Activated CD4-positive, alpha-beta T cell treated with anti-CD3 and anti-CD28 coated beads for 36 hours (primary cell): ENCODE data around the gene SYNE1. TPM values are rescaled to one million over a fixed set of nuclear protein-coding genes. Genes with fewer than 3 reads are reported as not detected.

Source experiments
- ATAC-seq: fragments of 200-7000 bp; cut with Tn5 transposase; one replicate; pipeline ENCODE4 v1.10.0; 2021; ENCODE audit warnings: mild to moderate bottlenecking, moderate library complexity
- CTCF ChIA-PET: fragments of 350-600 bp; sonication (Branson Sonifier 250); formaldehyde crosslinking; loops from one replicate; lab custom pipeline; 2021; ENCODE audit warnings: antibody characterized with exemption; lab: Charles Lee
- POLR2A ChIA-PET: fragments of 350-600 bp; sonication (Branson Sonifier 250); formaldehyde crosslinking; loops from one replicate; lab custom pipeline; 2021; ENCODE audit warnings: antibody characterized with exemption, inconsistent platforms; lab: Charles Lee
- DNase-seq: peaks from one replicate; pipeline ENCODE4 v3.0.0-alpha.2; 2020
- H3K27ac Mint-ChIP-seq: one replicate; pipeline ENCODE4 v1.8.0; 2021; ENCODE audit warnings: mixed read lengths
- H3K27me3 Mint-ChIP-seq: one replicate; pipeline ENCODE4 v1.8.0; 2021; ENCODE audit warnings: mixed read lengths
- H3K36me3 Mint-ChIP-seq: one replicate; pipeline ENCODE4 v1.8.0; 2021; ENCODE audit warnings: low read depth, mixed read lengths
- H3K4me1 Mint-ChIP-seq: one replicate; pipeline ENCODE4 v1.8.0; 2021; ENCODE audit warnings: mixed read lengths
- H3K4me3 Mint-ChIP-seq: one replicate; pipeline ENCODE4 v1.8.0; 2021; ENCODE audit warnings: mild to moderate bottlenecking, moderate library complexity, mixed read lengths
- H3K9me3 Mint-ChIP-seq: one replicate; pipeline ENCODE4 v1.8.0; 2021; ENCODE audit warnings: low read depth, mixed read lengths
- intact Hi-C, 2 experiments: fragments of 100-400 bp; cut with DNase I in 1 of 2; cut with micrococcal nuclease in 1 of 2; formaldehyde crosslinking; loops; one replicate each; pipeline versions ENCODE4 v1.14.2 to v1.15.1; 2022 to 2024; cut with DNase I, micrococcal nuclease
- total RNA-seq, 2 experiments: library from RNA; stranded (reverse); gene quantifications; one replicate each; pipeline ENCODE4 v1.2.3, GENCODE V29; 2021

SYNE1 gene
- total RNA-seq, 2 experiments from 2014 or later = 20.8 to 21.9 TPM

DNA sequence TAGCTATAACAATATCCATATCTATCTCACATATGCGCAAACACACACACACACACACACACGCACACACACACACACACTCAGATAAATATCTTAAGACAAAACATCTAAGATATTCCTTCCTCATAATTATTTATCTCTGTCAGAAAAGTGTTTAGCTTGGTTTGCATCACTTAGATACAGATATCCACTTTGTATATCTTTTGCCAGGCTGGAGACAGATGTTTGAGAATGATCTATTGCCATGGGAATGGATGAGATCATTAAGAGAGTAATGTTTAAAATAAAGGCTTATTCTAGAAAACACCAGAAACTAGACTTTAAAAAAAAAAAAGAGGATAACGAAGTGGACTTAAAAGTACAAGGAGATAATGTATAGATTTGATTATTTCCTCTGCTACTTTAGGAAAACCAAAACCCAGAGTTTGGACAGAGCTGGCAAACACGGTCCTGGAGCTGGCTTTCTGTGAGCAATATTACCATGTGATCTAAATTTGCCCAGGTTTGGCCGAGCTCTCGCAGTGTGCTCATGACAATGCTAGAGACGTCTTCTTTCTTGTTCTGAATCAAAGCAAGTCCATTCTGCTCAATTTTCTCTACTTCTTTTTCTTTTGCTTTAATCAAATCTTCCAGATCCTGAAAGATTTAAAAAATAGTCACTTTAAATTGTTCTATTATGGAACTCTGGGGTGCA is 411.8 kb downstream of the SYNE1 start:
- Mint-ChIP-seq H3K9me3 (peaks cover 14% of the 10 kb centered on the region), H3K4me3 (no peak overlapping the region), H3K4me1 (peaks cover 6% of the 10 kb centered on the region), H3K27ac (no peak overlapping the region), H3K36me3 (peaks cover 40% of the 10 kb centered on the region), H3K27me3 (no peaks in the 10 kb centered on the region)
- ChIA-PET POLR2A (no interaction called here), CTCF (no interaction called here)
- ATAC-seq = no peak
- DNase-seq = no peak
- intact Hi-C loops = no loop called here

DNA sequence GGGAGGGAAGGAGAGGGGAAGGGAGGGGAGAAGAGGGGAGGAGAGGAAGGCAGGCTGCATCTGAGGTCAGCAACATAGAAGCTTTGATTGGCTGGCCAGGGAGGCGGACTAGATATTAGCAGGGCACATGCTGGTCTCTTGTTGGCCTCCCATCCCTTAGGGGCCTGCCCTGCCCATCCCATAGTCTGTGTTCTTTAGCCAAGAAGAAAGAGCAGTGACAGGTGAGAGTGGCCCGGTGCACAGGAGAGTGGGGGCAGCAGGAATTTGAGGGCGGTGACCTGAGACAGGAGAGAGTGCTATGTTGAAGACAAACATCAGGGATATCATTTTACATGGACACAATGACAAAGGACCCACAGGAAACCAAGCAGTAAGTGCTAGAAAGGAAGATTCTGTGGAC is 413.5 kb downstream of the SYNE1 start:
- H3K9me3 Mint-ChIP-seq = peaks cover 14% of the 10 kb centered on the region
- CTCF ChIA-PET = no interaction called here
- POLR2A ChIA-PET = no interaction called here

GRCh38 chr6:152221806-152222628 is 415.1 kb downstream of the SYNE1 start:
- intact Hi-C loops = no loop called here
- DNase-seq (no peak), ATAC-seq (no peak)
- Mint-ChIP-seq H3K36me3 (peaks cover 52% of the 10 kb centered on the region), H3K4me3 (no peak overlapping the region), H3K9me3 (peaks cover 14% of the 10 kb centered on the region), H3K4me1 (peaks cover 6% of the 10 kb centered on the region), H3K27me3 (no peaks in the 10 kb centered on the region), H3K27ac (no peak overlapping the region)
- CTCF ChIA-PET = no interaction called here
- POLR2A ChIA-PET = no interaction called here

More for the DNA sequence above, 413.5 kb downstream of the SYNE1 start:
- no peak for DNase-seq
- peaks cover 6% of the 10 kb centered on the region for H3K4me1 Mint-ChIP-seq
- H3K27ac Mint-ChIP-seq = no peak overlapping the region
- no peaks in the 10 kb centered on the region for H3K27me3 Mint-ChIP-seq
- ATAC-seq = no peak
- intact Hi-C loops = no loop called here
- H3K36me3 Mint-ChIP-seq = peaks cover 44% of the 10 kb centered on the region
- H3K4me3 Mint-ChIP-seq = no peak overlapping the region

- CTCF ChIA-PET = interaction anchor here (1.4 kb wide), 1 partner anchor 22 kb away, joined by 3 read pairs; no protein-coding TSS in a partner anchor
- H3K9me3 Mint-ChIP-seq = peaks cover 14% of the 10 kb centered on the region
- no peak overlapping the region for H3K4me3 Mint-ChIP-seq
- H3K27ac Mint-ChIP-seq = no peak overlapping the region
- ATAC-seq = no peak
- no peak for DNase-seq
- peaks cover 55% of the 10 kb centered on the region for H3K36me3 Mint-ChIP-seq
- H3K4me1 Mint-ChIP-seq = peaks cover 2% of the 10 kb centered on the region
- POLR2A ChIA-PET = no interaction called here
- intact Hi-C loops = no loop called here
- H3K27me3 Mint-ChIP-seq = no peaks in the 10 kb centered on the region
These were observed 416.4 kb downstream of the SYNE1 start for GRCh38 chr6:152220786-152221185.

GRCh38 chr6:152218887-152219286 is 418.3 kb downstream of the SYNE1 start:
- intact Hi-C loops = no loop called here
- Mint-ChIP-seq H3K36me3 (peaks cover 51% of the 10 kb centered on the region), H3K4me3 (no peak overlapping the region), H3K27me3 (no peaks in the 10 kb centered on the region), H3K4me1 (no peaks in the 10 kb centered on the region), H3K9me3 (peaks cover 14% of the 10 kb centered on the region), H3K27ac (no peak overlapping the region)
- DNase-seq (no peak), ATAC-seq (no peak)
- ChIA-PET CTCF (interaction anchor here (1.0 kb wide), 1 partner anchor 10 kb away, joined by 3 read pairs; no protein-coding TSS in a partner anchor), POLR2A (no interaction called here)

- no peak for ATAC-seq
- CTCF ChIA-PET = no interaction called here
- no peak overlapping the region for H3K4me3 Mint-ChIP-seq
- no peaks in the 10 kb centered on the region for H3K27me3 Mint-ChIP-seq
- intact Hi-C loops = no loop called here
- H3K9me3 Mint-ChIP-seq = no peaks in the 10 kb centered on the region
- H3K27ac Mint-ChIP-seq = no peak overlapping the region
- no peak for DNase-seq
- H3K4me1 Mint-ChIP-seq = no peaks in the 10 kb centered on the region
- POLR2A ChIA-PET = no interaction called here
- peaks cover 19% of the 10 kb centered on the region for H3K36me3 Mint-ChIP-seq
These were observed 424.7 kb downstream of the SYNE1 start for GRCh38 chr6:152212437-152212836.

DNA sequence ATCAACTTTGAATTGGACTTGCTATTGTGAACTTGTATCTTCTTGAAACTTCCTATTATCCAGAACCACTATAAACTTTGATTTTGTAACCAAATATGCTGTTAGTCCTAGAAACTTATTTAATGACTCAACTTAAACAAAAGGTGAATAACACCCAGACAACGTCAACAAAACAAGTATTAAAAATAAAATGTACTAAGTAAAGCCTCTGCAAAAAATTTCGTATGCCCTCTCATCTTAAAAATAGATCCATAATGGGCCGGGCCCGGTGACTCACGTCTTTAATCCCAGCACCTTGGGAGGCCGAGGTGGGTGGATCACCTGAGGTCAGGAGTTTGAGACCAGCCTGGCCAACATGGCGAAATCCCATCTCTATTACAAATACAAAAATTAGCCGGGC is 428.0 kb downstream of the SYNE1 start:
- peaks cover 4% of the 10 kb centered on the region for H3K4me1 Mint-ChIP-seq
- H3K27ac Mint-ChIP-seq = no peak overlapping the region
- DNase-seq = no peak
- ChIA-PET POLR2A (no interaction called here), CTCF (no interaction called here)
- no peaks in the 10 kb centered on the region for H3K9me3 Mint-ChIP-seq
- ATAC-seq = no peak
- no peaks in the 10 kb centered on the region for H3K27me3 Mint-ChIP-seq
- H3K4me3 Mint-ChIP-seq = no peak overlapping the region
- H3K36me3 Mint-ChIP-seq = peaks cover 30% of the 10 kb centered on the region
- intact Hi-C loops = no loop called here

GRCh38 chr6:152207915-152208714 is 429.0 kb downstream of the SYNE1 start:
- ChIA-PET CTCF (interaction anchor here (1.0 kb wide), 1 partner anchor 15 kb away, joined by 3 read pairs; no protein-coding TSS in a partner anchor), POLR2A (no interaction called here)
- no peaks in the 10 kb centered on the region for H3K9me3 Mint-ChIP-seq
- no peak overlapping the region for H3K4me3 Mint-ChIP-seq
- H3K27ac Mint-ChIP-seq = no peak overlapping the region
- intact Hi-C loops = no loop called here
- H3K36me3 Mint-ChIP-seq = peaks cover 29% of the 10 kb centered on the region
- DNase-seq (no peak), ATAC-seq (no peak)
- no peaks in the 10 kb centered on the region for H3K27me3 Mint-ChIP-seq
- peaks cover 4% of the 10 kb centered on the region for H3K4me1 Mint-ChIP-seq

DNA sequence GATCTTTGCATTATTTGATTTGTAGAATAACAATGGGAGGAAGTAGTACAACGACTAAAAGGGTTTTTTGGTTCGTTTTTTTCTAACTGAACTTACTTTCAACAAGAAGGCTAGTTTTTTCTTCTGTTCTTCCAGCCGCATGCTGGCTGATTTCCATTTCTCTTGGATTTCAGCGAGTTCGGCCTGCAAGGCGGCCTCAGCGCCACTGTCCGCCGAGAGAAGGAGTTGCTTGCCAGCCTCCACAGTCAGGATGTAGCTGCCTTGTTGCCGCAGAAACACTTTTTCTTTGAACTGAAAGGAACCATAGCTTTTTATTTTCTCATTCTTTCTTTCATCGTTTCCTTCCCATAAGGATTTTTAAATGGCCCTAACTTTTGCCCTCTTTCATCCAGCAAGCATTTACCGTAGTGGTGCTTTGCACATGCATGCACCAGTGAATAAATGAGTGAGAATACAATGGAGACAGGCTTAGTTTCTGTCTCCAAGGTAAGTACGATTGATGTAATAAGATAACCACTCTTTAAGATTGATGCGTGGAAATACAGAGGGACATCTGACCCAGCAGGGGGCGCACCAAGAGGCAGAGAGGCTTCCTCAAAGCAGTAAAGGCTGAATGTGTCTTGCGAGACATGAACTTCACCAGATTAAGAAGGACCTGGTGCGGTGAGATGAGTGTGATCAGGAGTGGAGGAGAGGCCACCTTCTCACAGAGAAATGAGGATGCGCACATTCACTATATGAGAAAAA is 430.9 kb downstream of the SYNE1 start:
- ChIA-PET POLR2A (interaction anchor here (0.5 kb wide), 1 partner anchor 125 kb away, joined by 3 read pairs; no protein-coding TSS in a partner anchor), CTCF (interaction anchor here (1.0 to 1.7 kb wide), 8 partner anchors 8 to 150 kb away, joined by 3 to 5 read pairs (median 3); no protein-coding TSS in a partner anchor)
- ATAC-seq (peak; percentile 70), DNase-seq (peak; percentile 77)
- H3K4me3 Mint-ChIP-seq = no peak overlapping the region
- intact Hi-C loops = loop anchor here in 1 of 2 experiments (1.0 kb wide), 1 partner anchor 62 kb away; no protein-coding TSS in a partner anchor
- no peaks in the 10 kb centered on the region for H3K27me3 Mint-ChIP-seq
- H3K9me3 Mint-ChIP-seq = no peaks in the 10 kb centered on the region
- H3K27ac Mint-ChIP-seq = no peak overlapping the region
- peaks cover 4% of the 10 kb centered on the region for H3K4me1 Mint-ChIP-seq
- H3K36me3 Mint-ChIP-seq = peaks cover 29% of the 10 kb centered on the region

DNA sequence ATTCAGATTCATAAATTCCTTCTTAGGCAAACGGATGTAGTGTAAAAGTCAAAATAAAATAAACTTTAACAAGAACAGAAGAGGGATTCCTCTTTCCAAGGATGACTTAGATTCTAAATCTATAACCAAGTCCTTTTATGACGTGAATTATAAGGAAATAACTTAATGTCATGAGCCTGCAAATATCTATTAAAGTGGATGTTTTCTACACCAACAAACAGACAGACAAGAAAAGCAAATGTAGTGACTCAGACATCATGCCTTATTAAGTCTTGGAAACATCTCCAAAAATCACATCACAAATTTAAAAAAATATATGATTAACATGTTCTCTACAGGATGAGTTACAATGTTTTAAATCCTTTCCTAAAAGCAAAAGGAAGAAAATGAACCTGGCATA is 432.6 kb downstream of the SYNE1 start:
- ChIA-PET POLR2A (no interaction called here), CTCF (no interaction called here)
- Mint-ChIP-seq H3K4me1 (peaks cover 4% of the 10 kb centered on the region), H3K4me3 (no peak overlapping the region), H3K9me3 (no peaks in the 10 kb centered on the region), H3K36me3 (peaks cover 32% of the 10 kb centered on the region), H3K27ac (no peak overlapping the region), H3K27me3 (no peaks in the 10 kb centered on the region)
- intact Hi-C loops = no loop called here
- ATAC-seq = no peak
- DNase-seq = no peak
